HL-60/S4 treated with phorbol 12-myristate 13-acetate at 8.2 ng/mL for 4 days and 3 days (cell line): Measurements from ENCODE around the gene C14orf93.

ENCODE experiments used
- in situ Hi-C: fragments of 300-500 bp; cut with MboI; formaldehyde crosslinking; loops from 2 replicates; pipeline ENCODE4 v1.15.0; 2022; ENCODE audit warnings: low sequenced_read_pairs

Gene C14orf93, protein sequence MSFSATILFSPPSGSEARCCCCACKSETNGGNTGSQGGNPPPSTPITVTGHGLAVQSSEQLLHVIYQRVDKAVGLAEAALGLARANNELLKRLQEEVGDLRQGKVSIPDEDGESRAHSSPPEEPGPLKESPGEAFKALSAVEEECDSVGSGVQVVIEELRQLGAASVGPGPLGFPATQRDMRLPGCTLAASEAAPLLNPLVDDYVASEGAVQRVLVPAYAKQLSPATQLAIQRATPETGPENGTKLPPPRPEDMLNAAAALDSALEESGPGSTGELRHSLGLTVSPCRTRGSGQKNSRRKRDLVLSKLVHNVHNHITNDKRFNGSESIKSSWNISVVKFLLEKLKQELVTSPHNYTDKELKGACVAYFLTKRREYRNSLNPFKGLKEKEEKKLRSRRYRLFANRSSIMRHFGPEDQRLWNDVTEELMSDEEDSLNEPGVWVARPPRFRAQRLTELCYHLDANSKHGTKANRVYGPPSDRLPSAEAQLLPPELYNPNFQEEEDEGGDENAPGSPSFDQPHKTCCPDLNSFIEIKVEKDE

DNA sequence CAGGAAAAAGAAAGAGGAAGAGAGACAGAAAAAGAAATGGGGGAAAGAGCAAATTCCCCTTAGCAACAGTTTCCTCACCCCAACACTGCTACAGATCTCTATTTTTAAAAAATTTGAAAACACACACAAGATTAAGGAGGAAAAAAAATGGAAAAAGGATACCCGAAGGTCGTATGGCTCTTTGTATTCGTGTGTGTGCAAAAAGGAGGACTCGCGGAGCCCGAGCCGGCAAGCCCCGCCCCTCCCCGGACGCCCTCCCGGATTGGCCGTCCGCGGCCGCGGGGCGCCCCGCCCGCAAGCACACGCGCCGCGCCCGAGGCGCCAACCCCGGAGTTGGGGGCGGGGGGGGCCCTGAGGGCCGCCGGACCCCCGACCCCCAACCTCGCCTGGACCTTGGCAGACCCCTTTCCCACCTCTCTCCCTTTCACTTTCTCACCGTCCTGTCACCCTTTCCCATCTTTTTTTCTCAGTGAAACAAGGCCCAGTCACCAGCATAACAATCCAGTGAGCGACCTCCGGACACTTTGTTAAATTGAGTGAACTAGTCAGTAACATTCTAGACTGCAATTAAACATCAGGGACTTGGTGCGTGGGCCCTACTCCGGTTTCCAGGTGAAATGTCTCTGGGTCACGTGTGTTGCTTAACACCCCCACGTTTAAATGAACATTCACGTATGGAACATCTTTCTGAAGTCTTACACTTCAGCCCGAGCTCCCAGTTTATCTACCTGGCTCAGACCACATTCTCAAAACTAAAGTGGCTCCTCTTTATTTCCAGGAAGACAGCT is at the start of gene C14orf93:
Gene C14orf93 (minus strand): TSS at position 205 of the 788 bp plus-strand sequence. CDS start 11,120 bp downstream, outside the sequence.
- in situ Hi-C loops: no loop called here

DNA sequence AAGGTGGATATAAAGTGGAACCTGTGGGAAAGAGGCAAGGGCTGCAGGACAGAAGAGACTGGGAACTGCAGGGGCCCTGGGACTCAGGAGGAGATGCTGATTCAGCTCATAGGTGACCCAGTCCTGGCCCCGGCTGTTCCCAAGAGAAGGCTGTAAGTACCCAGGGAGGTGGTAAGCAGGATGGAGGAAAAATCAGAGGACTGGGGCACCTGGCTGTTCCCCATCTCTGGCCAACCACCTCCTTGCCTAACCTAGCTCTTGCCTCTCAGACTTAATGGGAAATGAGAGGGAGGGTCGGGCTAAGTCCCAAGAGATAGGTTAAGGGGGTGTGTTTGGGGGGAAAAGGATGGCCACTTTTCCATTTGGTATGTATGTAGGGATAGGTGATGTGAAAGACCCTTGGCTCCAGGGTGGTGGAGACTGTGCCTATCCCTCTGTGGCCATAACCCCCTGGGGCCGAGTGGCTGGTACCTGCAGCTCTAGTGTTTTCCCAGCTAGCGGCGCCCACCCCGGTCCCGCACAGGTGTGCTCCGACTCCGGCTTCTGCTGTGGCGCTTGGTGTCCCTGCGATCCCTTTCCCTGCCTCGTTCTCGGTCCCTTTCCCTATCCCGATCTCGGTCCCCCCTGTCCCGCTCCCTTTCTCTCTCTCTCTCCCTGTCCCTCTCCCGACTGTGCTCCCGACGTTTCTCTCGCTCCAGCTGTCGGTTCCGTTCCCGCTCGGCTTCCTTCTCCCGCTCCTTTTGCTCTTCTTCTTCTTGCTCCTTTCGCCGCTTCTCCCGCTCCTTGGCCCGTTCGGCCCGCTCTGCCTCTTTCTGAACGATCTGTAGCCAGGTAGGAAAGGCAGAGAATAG is 48.9 kb upstream of the C14orf93 start:
- in situ Hi-C loops: loop anchor here (10.0 kb wide), 1 partner anchor 64 kb away; no protein-coding TSS in a partner anchor

DNA sequence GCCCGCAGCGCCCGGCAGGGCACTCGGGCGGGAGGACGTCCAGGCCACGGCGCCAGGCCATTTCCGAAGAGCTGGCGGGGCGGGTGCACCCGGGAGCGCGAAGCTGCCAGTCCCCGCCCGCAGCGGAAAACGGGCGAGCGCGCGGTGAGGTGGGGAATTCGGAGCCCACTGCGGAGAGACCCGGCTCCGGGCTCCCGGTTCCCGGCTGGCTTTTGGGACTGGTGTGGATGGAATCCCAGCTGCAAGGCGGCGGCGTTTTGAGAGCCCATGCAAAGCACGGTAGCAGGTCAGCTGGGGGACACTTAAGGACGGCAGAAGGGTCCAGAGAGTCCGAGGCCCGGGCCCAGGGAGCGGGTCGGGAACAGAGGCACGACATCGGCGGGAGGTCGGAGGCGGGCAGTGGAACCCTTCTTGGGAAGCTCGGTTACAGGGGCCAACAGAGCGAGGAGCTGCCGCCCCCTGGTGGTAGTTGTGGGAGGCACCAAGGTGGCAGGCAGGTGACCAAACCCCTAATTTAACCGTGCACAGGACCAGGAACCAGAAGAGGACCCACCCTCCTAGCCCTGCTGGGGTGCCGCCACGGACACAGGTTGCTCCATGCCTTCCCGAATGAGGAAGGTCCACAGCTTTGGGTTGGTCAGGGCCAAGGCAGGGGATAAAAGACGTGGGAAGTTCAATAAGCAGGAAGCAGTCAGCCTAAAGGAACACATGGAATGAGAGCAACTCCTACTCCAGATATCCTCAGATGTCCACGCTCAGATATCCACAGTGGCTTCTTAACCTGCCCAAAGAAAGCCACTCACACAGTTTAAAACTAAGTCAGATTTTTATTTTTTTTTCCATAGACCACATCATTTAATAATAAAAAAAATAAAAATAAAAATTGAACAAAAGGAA is 48.1 kb upstream of the C14orf93 start:
- in situ Hi-C loops: loop anchor here (10.0 kb wide), 1 partner anchor 63 kb away; no protein-coding TSS in a partner anchor

DNA sequence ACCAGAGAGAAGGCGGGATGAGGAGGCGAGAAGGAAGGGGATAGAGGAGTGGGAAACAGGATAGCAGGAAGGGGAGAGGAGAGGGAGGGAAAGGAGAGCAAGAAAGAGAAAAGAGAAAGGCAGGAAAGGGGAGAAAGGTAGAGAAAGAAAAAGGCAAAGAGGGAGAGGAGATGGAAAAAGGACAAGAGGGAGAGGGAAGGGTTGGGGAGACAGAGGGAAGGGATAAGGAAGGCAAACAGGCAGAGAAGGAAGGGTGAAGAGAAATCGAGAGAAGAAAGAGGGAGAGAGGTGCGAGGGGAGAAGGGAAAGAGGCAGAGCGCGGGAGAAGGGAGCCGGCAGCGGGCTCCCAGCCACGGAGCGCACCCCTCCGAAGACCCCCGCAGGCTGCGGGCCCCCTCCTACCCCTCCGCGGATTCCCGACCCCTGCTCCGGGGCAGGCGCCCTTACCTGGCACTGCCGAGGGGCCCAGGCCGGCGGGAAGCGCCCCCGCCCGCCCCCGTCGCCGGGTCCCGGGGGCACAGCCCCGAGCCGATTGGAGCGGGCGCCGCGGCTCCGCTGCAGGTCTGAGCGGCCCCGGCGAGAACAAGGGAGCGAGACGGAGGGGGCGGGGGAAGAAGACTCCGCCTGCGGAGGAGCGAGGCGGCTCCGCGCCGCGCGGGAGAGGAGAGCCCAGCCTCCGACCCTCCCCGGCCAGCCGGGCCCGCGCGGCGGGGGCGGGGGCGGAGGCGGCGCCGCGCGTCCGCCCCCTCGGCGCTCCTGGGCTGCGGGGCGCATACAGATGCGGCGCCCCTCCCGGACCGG is 47.2 kb upstream of the C14orf93 start, which contains the start of gene CDH24:
Gene CDH24 (minus strand): TSS at position 565 of the 801 bp plus-strand sequence. CDS start 1,787 bp downstream, outside the sequence.
- in situ Hi-C loops: loop anchor here (10.0 kb wide), 1 partner anchor 62 kb away; no protein-coding TSS in a partner anchor

DNA sequence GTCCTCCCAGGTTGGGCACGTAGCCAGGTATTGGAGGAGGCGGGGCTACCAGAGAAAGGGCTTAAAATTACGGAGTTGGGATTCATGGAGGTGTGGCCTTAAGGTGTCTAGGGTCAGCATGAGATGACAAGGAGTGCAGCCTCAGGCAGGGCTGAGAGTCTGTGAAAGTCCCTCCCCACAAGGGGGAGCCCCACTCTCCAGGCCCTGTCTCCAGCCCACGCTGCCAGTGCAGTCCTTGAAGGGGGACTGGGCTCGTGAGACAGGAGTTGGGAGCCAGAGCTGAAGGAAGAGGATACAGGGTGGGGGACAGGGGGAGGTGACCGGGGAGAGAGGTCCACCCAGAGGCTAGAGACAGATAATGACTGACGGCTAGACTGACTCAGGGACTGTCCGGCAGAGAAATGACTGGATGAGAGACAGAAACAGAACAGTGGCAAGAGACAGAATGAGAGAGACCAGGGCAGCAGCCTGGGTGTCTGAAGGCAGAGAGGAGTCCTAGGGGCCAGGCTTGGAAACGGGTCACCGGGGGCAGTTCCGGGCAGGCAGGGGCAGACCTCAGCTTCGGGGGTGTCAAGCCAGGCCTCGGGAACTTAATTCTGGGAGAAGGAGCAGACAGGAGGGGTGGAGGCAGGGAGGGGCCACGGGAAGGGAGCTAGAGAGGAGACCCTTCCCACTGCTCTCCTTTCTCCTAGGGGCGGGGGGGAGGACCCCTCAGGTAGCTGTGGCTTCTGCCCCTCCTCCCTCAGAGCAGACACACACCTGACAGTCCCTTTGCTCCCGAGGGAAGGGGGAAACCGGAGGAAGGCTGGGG is 46.4 kb upstream of the C14orf93 start:
- in situ Hi-C loops: loop anchor here (10.0 kb wide), 1 partner anchor 62 kb away; no protein-coding TSS in a partner anchor

DNA sequence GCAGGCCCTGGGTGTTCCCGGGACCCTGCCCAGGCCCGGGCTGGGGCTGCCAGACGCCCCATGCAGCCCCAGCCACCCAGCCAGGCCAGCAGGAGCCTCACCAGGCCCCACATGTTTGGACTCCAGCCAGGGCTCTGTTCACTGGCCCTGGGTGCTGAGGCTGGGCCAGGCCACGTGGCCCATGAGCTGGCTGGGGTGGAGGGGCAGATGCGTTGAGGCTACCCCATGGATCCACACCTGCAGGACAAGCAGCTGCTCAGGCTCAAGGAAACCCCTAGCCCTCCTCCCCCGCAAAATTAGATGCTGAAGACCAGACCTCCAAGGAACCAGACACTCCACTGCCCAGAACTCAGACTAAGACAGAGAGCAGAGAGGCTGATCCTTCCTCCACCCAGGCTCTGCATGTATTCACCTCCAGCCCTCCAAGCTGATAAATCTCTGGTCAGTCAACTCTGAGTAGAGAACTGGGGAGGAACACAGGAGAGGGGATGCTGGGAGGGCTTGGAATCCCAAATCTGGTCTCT is 45.7 kb upstream of the C14orf93 start:
- in situ Hi-C loops: loop anchor here (10.0 kb wide), 1 partner anchor 61 kb away; no protein-coding TSS in a partner anchor

DNA sequence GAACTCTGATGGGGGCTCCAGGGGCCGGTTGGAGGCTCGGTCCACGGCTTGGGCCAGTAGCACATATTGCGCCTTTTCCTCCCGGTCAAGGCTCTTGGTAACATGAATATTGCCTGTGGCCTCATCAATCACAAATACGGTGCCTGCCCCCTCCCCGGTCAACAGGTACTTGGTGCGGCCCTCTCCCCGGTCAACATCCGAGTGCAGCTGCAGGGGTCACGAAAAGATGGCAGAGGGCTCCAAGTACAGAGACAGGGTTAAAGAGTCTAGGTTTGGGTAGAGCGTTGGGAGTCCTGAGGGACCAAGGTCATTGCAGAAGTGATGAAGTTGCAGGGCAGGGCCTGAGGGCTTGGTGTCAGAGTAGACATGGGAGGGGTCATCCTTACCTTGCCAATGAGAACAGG is 45.2 kb upstream of the C14orf93 start:
- in situ Hi-C loops: loop anchor here (10.0 kb wide), 1 partner anchor 60 kb away; no protein-coding TSS in a partner anchor

DNA sequence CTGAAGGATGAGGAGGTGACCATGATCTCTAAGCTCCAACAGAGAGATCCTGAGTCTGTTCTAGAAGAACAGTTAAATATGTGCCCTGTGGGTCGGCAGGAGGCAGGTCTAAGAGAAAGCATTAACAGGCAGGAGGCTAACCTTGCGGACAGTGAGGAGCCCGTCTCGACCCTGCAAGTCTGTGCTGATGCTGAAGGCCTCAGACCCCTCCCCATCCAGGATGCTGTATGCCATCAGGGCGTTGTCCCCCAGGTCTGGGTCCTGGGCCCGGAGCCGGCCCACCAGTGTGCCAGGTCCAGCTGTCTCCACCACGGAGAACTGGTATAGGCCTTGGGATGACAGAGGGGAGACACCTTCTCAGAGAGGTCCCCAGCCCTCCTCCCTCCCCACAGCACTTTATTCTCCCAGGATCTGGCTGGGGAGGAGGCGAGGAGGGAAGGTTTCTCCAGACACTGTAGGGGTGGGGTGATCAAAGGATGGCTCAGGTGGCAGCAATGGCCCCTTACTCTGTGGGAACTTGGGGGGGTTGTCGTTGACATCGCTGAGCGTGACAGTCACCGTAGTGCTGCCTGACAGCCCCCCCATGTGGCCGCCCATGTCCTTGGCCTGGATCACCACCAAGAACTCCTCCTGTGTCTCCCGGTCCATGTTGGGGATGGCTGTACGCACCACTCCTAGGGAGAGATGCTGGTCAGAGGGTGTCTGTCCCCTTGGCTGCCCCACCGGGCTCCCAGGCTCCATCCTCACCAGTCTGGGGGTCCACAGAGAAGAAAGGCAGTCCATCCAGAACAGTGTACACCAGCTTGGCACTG is 44.3 kb upstream of the C14orf93 start:
- in situ Hi-C loops: loop anchor here (10.0 kb wide), 1 partner anchor 59 kb away; no protein-coding TSS in a partner anchor

DNA sequence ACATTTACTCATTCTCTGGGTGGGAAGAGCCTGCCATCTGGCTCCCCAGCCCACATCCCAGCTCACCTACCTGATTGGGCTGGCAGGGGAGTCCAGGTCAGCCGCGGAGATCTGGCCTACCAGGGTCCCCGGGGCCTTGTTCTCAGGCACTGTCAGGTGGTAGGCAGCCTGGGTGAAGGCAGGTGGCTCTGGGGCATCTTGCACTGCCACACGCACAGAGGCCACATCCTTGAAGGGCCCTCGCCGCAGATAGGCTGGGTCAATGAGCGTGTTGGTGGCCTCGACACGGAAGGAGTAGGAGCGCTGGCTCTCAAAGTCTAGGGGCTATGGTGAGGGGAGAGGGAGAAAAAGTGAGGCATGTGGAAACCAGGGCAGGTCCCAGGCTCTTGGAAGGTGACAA is 43.5 kb upstream of the C14orf93 start:
- in situ Hi-C loops: loop anchor here (10.0 kb wide), 1 partner anchor 59 kb away; no protein-coding TSS in a partner anchor

DNA sequence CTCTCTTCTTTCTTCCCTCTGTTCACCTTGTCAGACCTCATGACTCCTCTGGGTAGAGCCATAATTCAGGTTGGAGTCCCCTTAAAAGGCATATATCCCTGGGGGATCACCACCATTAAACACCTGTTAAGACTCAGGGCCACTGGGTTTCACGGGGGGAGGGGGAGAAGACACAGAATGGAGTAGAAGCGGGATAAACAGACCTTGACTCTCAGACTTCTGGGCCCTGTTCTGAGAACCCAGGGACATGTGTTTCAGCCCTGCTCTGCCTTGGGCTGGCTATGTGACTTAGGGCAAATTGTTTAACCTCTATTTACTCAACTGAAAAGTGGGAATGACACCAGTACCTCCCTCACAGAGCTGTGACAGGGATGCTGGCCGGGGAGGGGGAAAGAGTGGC is 42.7 kb upstream of the C14orf93 start:
- in situ Hi-C loops: loop anchor here (10.0 kb wide), 1 partner anchor 58 kb away; no protein-coding TSS in a partner anchor

DNA sequence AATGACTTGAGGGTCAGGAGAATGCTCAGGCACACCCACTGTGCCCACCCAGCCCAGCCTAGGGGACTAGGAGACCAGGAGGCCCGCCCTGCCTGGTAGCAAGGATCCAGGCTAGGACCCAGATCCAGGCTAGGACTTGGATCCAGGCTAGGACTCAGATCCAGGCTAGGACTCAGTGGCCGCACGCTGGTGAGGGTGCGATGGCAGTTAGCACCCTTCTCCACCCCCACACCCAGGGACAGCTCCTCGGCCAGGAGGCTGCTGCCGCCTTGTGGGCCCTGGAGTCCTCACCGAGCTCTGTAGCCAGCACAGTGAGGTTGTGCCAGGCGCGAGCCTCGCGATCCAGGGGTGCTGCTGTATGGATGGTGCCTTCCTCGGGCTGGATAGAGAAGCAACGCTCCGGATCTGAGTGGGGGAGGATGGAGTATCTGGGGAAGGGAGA is 42.3 kb upstream of the C14orf93 start:
- in situ Hi-C loops: loop anchor here (10.0 kb wide), 1 partner anchor 57 kb away; no protein-coding TSS in a partner anchor

DNA sequence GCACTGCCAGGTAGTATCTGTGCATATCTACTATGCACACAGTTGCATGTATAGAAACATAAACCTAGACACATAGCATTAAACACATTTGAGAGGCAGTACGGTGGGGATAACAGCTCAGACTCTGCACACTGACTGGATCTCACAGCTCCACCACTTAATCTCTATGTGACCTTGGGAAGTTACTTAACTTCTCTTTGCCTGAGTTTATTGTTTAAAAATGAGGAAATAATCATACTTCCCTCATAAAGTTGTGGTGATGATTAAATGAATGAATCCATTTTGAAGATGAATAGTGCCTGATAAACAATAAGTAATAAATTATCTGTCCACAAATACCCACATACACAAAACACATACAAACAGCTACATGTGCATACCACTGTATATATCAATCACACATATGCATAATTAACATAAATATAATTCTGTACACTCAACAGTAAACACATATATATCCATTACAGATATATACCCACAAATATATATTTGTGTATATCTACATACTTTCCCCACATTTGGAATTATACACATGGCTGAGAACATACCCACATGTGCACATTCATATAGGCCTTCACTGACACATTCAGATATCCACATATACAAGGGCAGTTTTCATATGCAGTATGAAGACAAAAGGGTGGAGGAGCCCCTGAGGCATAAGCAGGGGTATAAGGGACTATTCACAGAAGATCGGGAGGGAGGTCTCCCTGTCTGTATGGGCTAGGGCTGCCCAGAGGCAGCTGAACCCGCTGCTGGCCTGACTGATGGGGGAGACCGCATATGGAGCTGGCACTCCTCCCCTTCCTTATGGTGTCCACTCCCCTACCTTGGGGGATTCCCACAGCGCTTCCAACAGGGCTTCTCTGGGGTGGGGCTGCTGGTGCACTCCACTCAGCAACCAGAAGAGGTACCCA is 41.5 kb upstream of the C14orf93 start:
- in situ Hi-C loops: loop anchor here (10.0 kb wide), 1 partner anchor 57 kb away; no protein-coding TSS in a partner anchor

DNA sequence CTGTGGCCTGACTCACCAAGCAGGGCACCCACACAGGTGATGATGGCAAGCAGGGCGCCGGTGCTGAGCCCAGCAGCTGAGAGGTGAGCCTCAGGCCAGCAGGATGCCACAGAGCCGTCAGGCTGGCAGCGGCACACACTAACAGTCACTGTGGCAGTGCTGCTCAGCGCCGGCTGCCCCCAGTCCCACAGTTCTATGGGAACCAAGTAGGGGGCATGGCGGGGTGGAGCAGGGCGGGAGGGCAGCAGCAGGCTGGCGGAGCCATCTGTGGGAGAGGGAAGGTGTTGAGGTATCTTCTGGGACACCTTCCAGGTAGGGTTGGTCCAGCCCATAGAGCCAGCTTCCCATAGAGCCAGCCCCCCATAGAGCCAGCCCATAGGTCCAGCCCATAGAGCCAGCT is 39.1 kb upstream of the C14orf93 start:
- in situ Hi-C loops: no loop called here

DNA sequence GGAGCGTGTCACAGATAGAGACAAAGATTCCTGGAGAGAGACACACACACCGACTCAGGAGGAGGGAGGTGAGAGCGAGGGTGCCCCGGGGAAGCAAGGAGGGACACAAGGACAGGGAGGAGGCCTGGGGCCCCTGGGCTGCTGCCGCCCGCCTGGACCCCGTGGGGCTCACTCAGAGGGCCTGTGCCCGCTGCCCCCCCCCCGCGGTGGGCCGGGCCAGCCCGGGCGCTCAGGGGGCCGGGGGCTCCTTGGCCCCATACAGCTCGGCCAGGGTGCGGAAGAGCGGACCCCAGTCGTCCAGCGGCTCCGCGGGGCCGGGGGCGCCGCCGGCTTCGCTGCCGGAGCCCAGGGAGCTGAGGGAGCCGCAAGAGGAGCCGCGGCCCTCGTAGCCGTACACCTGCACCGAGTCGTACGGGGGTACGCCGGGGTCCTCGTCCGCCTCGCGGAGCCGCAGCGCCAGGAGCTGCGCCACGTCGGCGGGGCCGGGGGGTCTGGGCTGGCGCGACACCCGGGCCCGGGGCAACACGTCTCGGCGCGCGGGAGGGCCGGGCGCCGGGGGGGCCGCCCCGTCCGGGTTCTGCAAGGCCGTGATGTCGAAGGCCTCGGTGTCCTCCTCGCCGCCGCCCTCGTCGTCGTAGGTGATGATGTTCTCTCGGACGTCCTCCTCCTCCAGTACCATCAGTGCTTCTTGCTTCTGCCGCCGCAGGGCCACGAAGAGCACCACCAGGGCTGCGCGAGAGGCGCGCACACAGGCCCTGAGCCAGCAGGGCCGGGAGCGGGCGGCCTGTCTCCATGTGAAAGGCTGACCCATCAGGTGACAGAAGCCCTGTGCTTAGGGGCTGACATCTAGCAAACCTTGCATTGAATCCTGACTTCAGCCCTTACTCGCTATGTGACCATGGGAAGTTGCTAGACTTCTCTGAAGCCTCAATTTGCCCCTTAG is 38.1 kb upstream of the C14orf93 start:
- in situ Hi-C loops: no loop called here
